Activated CD4-positive, alpha-beta T cell treated with anti-CD3 and anti-CD28 coated beads for 48 hours (primary cell): ENCODE measurements around the gene GAPDHS.

Experiments used
- DNase-seq: peaks from one replicate; pipeline ENCODE4 v3.0.0-alpha.2; 2020

Gene GAPDHS

DNA sequence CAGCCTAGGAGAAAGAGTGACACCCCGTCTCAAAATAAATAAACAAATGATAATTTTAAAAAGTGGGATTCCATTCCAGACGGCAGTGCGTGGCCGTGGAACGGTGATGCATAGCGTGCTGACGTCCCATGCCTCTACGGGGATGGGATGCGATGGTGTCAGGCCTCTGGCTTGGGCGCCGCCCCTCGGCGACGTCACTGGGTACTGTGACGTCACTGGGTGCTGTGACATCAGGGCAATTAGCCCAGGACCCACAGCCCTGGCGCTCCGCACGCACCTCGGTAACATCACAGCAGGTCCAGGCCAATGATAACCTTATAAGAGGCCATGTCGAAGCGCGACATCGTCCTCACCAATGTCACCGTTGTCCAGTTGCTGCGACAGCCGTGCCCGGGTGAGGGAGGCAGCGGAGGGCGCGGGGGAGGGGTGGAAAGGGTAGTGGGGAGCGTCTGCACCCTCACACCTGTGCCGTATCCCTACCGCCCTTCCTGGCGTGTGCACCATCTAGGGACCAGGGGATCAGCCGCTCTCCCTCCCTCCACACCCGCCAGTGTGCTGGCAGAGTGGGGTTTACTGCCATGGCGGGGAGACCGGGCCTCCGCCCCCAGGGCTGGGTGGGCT is at the start of gene GAPDHS:
Gene GAPDHS, plus strand, starts transcription at position 256 of the 621 bp plus-strand sequence. Its CDS starts 72 bp downstream, at position 328.
- DNase-seq, result no peak

- peak; percentile 18 for DNase-seq
These were observed 48.8 kb upstream of the GAPDHS start for GRCh38 chr19:35484252-35485036.

DNA sequence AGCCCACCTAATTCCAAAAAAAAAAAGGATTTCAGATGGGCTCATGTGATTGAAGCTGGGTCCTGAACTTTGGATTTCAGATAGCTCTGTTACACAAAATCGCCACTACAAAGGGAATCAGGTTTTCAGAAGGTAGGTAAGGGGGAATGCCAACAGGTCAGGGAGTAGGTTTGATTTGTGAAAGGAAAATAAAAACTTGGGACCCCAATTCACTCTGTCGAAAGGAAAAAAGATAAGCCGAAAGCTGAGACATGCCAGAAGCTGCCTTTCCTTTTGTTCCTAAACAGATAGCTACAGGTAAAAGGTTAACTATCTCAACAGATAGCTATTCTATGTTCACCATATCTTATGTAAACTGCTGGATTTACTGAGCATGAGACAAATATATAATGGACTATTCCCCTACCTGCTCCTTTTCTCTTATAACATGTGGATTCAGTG is 47.0 kb upstream of the GAPDHS start:
- DNase-seq, result no peak

- no peak for DNase-seq
These were observed 45.5 kb upstream of the GAPDHS start for GRCh38 chr19:35487656-35488182.

DNA sequence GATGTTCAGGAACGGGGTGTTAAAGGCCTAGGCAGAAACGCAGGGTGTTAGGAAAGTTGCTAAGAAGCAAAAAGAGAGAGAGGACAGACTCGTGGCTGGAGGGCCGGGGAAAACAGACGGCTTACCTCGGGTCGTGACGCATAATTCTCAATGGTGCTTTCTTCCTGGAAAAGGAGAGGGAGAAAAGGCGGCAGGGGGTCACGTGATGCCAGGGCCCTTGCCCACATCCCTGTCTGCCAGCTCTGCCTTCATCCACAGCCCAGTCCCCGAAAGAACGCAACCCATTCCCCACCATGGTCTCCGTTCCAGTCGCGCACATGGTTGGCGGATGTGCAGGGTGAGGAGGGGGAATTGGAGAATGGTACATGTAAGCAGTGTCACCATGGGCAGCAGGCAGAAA is 44.6 kb upstream of the GAPDHS start:
- no peak for DNase-seq

GRCh38 chr19:35490364-35490763 is 42.9 kb upstream of the GAPDHS start, which contains the start of gene KRTDAP:
Gene KRTDAP (minus strand): TSS chr19:35490464. CDS start chr19:35490442, 22 bp downstream.
- no peak for DNase-seq

DNA sequence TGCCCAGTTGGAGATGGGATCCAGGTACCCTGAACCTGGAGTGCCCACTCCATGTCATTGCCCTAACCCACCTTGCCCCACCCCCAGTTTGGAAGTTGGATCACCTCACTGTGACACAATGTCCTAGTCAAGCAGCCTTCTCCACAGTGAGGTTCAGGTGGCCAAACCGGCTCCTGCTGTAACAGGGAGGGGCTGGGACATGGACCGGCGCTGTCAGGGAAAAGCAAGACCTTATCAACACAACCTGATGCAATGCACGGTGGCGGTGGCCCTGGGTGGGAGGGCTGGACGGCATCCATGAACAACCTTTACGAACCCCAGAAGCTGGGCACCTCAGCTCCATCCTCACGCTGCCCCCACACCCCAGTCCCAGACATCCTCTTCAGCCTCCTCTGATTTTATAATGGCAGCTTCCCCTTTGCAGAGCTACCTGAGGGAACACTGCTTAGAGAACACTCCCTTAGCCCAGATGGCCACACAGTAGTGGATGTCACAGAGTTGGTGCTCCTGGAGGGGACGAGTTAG is 41.4 kb upstream of the GAPDHS start:
- no peak for DNase-seq

GRCh38 chr19:35493971-35494370 is 39.3 kb upstream of the GAPDHS start:
- no peak for DNase-seq

- peak; percentile 87 for DNase-seq
These were observed 37.9 kb upstream of the GAPDHS start for GRCh38 chr19:35495107-35496064.

DNA sequence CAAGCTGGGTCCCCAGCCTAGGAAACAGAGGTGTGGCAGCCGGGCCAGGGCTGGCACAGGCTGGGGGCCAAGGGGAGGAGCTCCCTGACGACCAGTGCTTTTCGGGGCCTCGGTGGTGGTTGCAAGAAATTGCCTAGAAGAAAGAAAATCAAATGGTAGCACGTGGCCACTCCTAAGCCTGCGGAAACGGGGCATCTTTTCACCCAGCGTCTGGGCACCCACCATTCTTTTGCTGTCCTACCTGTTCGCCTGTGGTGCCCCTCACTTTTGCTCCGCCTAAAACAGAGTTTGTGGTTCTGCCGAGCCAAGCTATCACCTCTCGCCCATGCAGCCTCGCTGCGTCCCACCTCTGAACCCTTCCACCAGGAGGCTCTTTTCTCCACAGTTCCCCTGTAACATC is 35.9 kb upstream of the GAPDHS start:
- DNase-seq, result no peak

- no peak for DNase-seq
These were observed 35.0 kb upstream of the GAPDHS start for GRCh38 chr19:35498220-35498619.

- no peak for DNase-seq
These were observed 34.2 kb upstream of the GAPDHS start for GRCh38 chr19:35498984-35499527.

- DNase-seq, result no peak
These were observed 32.6 kb upstream of the GAPDHS start for GRCh38 chr19:35500611-35501010.

DNA sequence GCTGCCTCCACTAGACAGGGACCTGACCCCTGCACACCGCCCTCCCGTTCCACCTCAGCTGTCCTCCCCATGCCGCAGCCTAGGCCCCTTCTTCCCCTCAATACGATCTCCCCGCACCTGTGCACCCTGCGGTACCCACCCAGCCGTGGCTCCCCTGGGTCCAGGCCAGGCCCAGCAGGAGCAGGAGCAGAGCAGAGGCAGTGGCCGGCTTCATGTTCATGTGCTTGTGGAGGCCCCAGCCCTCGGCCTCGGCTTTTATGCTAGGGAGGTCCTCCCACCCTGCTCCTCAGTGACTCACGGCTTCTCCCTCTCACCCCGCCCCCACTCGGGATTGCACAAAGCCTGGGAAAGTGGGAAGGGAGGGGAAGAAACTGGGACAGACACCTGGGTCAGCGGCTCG is 31.6 kb upstream of the GAPDHS start:
- DNase-seq, result no peak

DNA sequence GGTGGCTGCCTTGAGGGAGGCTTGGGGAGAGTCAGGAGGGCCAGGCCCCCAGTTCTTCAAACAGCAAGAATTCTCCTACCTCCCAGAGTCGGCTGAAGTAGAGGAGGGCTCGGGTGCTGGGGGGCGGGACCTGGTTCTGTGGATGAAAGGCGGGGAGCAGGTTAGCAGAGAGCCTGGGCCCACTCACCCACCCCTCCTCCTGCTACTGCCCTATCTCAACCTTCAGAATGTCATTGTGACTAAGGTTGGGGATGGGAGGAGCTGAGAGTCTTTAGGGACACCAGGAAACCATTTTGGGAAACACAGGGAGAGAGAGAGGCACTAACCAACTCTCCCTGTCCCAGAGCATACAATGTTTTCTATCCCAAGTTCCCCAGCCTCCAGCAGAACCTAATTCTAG is 30.5 kb upstream of the GAPDHS start:
- DNase-seq, result no peak

DNA sequence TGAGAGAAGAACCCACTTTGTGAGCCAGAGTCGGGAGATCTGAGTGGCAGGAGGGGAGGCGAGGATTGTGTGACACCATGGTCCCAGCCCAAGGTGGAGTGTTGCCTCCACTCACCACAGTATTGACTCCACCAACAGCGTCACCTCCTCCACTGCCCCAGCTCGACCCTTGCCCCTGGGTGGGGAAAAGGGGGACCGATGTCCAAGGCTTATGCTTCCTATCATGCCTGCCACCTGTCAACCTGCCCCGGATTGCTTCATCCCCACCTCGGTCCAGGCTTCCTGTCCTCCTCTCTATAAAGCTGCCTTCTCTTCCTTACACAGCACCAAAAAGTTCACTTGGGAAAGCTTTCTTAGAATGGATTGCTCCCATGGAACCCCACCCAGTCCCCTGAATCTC is 27.2 kb upstream of the GAPDHS start:
- DNase-seq, result no peak

DNA sequence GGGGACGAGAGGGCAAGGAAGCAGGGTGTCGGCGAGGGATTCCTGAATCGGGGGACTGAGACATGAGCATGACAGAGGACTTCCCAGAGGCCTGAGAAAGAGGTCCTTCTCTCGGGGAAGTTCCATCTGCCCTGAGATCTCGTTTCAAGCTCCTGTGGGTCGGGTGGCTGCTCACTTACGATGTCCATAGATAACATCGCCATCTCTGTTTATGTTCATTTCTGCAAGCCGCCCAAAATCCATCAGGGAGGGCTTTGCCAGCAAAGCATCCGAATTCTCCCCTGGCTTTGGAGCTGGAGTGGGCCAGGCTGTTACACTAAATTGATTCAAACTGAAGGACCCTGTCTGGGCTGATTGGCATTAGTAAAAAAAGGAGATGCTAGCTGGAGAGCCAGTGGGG is 25.7 kb upstream of the GAPDHS start:
- no peak for DNase-seq

DNA sequence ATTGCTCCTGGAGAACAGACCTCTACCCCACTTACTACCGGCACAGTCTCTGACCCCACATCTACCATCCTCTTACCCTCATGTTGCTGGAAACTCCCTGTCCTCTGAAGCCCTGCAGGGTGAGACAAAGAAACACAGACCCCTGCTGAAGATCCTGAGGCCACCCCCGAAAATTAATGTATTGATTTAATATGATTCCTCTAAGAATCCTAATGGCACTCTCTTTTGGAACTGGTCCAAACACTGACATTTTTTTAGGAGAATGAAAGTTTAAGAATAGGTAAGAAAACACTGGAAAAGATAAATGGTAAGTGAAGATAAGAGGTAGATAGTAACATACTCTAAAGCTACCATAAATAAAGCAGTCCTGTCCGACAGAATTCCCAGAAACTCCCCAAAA is 25.1 kb upstream of the GAPDHS start:
- DNase-seq, result no peak

DNA sequence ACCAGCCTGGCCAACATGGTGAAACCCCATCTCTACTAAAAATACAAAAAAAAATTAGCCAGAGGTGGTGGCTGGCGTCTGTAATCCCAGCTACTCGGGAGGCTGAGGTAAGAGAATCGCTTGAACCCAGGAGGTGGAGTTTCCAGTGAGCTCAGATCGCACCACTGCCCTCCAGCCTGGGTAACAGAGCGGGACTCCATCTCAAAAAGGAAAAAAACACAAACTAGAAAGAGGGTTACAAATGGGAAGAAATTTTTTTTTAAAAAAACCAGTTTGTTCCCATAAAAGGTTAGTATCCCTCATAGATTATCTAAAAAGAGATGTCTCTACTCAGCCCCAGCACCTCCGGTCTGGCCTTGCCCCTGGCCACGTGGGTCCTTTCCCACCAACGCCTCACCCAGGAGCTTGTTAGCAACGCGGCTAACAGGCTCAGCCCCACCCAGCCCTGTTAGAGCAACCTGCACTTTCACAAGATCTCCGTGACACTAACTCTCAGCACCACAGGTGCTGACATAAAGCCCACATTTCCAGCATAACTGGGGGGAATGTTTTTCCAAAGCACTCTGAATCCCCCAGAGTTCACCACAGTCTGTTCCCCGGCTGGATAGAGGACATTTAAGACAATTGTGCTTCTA is 24.1 kb upstream of the GAPDHS start:
- peak; percentile 59 for DNase-seq

DNA sequence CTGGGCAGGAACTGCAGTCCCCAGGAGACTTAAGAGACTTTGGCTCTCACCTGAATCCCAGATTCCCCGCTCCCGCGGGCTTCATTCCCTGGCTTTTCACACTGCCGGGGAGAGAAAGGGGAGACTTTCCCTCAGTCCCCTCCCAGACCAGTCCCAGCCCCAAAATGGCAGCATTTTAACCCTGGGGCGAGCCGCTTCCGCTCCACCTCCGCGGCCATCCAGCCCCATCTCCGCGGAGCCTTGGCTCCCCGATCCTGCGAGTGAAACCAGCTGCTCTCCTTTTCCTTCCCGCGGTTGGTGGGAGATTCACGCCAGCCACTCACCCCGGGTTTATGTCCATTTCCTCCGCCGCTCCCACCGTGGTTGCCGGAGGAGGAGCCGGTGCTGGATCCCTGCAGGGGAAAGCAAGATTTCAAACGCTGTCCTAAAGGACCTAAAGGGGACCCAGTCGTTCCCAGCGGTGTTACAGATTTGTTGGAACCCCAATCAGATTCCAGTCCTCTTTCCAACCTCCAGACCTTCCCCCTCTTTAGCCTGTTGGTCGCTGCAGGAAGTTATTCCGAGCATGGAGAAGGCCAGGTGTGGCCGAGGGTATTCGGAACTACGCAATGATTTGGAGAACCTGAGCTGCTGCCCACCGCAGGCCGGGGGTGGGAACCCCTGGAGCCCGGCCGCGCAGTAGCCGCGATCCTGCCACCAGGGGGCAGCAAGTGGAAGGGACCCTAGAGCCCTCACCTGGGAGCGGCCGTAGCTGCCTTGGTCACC is 23.2 kb upstream of the GAPDHS start:
- peak; percentile 84 for DNase-seq

- no peak for DNase-seq
These were observed 22.7 kb upstream of the GAPDHS start for GRCh38 chr19:35510626-35510964.
